Stimulated activated CD8-positive, alpha-beta memory T cell treated with anti-CD3 and anti-CD28 coated beads, Interleukin-4, amount 100 ng/mL, for 4 hours (primary cell): Measurements from ENCODE around the gene MANSC4.
A peak's percentile ranks its signal among the peaks of the same experiment; 100 is the strongest.

Experiments used
- DNase-seq, 2 donors: peaks; one replicate each; pipeline ENCODE4 v3.0.0-alpha.2; 2020; ENCODE audit warnings: low read depth in 2 of 2, low spot score in 1 of 2

The MANSC4 gene

GRCh38 chr12:27779920-27780611 lies at the start of gene MANSC4, which contains the start of gene KLHL42:
MANSC4 (minus strand) TSS chr12:27780236; CDS start chr12:27771276, 8,960 bp downstream.
KLHL42 (plus strand) TSS chr12:27780233; CDS start chr12:27780331, 98 bp downstream.
- DNase-seq: no peak

- no peak for DNase-seq
Observed at GRCh38 chr12:27828196-27828595, 48.2 kb upstream of the MANSC4 start.

GRCh38 chr12:27826076-27826475 lies 46.0 kb upstream of the MANSC4 start:
- DNase-seq: no peak

- DNase-seq: no peak
Observed at GRCh38 chr12:27824126-27824842, 44.2 kb upstream of the MANSC4 start.

- no peak for DNase-seq
Observed at GRCh38 chr12:27823038-27823437, 43.0 kb upstream of the MANSC4 start.

- peak; percentile 21 to 38 for DNase-seq
Observed at GRCh38 chr12:27822076-27822712, 42.2 kb upstream of the MANSC4 start.

GRCh38 chr12:27821259-27821973 lies 41.4 kb upstream of the MANSC4 start:
- no peak for DNase-seq

- no peak for DNase-seq
Observed at GRCh38 chr12:27820564-27820963, 40.5 kb upstream of the MANSC4 start.

GRCh38 chr12:27818401-27818918 lies 38.4 kb upstream of the MANSC4 start:
- DNase-seq: no peak

GRCh38 chr12:27817766-27818165 lies 37.7 kb upstream of the MANSC4 start:
- DNase-seq: no peak

- no peak for DNase-seq
Observed at GRCh38 chr12:27814851-27815591, 35.0 kb upstream of the MANSC4 start.

GRCh38 chr12:27814411-27814810 lies 34.4 kb upstream of the MANSC4 start:
- no peak for DNase-seq

- no peak for DNase-seq
Observed at GRCh38 chr12:27812502-27812901, 32.5 kb upstream of the MANSC4 start.

GRCh38 chr12:27810756-27811155 lies 30.7 kb upstream of the MANSC4 start:
- DNase-seq: no peak

- DNase-seq: no peak
Observed at GRCh38 chr12:27808841-27809240, 28.8 kb upstream of the MANSC4 start.

- no peak for DNase-seq
Observed at GRCh38 chr12:27807063-27807703, 27.1 kb upstream of the MANSC4 start.

GRCh38 chr12:27806259-27806658 lies 26.2 kb upstream of the MANSC4 start:
- DNase-seq: no peak

- no peak for DNase-seq
Observed at GRCh38 chr12:27805238-27805637, 25.2 kb upstream of the MANSC4 start.

GRCh38 chr12:27802936-27803335 lies 22.9 kb upstream of the MANSC4 start:
- DNase-seq: no peak

GRCh38 chr12:27802511-27802910 lies 22.5 kb upstream of the MANSC4 start:
- no peak for DNase-seq
